ENCODE measurements around the gene MEF2C.

GRCh38 chr5:88824141-88824540 lies 58.8 kb downstream of the MEF2C start:
- no peak for TF ChIP-seq EZH2 (IDR thresholded peaks at IDR 0.05; ENCODE audit: borderline replicate concordance, low read length)
- TF ChIP-seq, protein P1, sequence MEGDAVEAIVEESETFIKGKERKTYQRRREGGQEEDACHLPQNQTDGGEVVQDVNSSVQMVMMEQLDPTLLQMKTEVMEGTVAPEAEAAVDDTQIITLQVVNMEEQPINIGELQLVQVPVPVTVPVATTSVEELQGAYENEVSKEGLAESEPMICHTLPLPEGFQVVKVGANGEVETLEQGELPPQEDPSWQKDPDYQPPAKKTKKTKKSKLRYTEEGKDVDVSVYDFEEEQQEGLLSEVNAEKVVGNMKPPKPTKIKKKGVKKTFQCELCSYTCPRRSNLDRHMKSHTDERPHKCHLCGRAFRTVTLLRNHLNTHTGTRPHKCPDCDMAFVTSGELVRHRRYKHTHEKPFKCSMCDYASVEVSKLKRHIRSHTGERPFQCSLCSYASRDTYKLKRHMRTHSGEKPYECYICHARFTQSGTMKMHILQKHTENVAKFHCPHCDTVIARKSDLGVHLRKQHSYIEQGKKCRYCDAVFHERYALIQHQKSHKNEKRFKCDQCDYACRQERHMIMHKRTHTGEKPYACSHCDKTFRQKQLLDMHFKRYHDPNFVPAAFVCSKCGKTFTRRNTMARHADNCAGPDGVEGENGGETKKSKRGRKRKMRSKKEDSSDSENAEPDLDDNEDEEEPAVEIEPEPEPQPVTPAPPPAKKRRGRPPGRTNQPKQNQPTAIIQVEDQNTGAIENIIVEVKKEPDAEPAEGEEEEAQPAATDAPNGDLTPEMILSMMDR (IDR thresholded peaks at IDR 0.05; ENCODE audit: low read length) = no peak
